HL-60 (cell line): Measurements from ENCODE around the gene KDM4C.

Source experiments
- DNase-seq, 2 experiments: peaks; one replicate each; pipeline ENCODE4 v3.0.0-alpha.2; 2010 to 2020; ENCODE audit warnings: low read depth in 1 of 2, low spot score in 1 of 2
- H3K27ac ChIP-seq: fragments of 250-450 bp; sonication (Bioruptor Pico); replicated peaks from 2 replicates; pipeline ENCODE4 v1.5.1; 2020; ENCODE audit warnings: mild to moderate bottlenecking, moderate library complexity
- H3K27me3 ChIP-seq: fragments of 250-450 bp; sonication (Bioruptor Pico); 2 replicates; pipeline ENCODE4 v1.5.1; 2021; ENCODE audit warnings: mild to moderate bottlenecking, moderate library complexity; ENCODE audit not compliant: insufficient read depth, poor library complexity, severe bottlenecking
- H3K4me3 ChIP-seq: replicated peaks from 2 replicates; pipeline ENCODE4 v1.5.1; 2011; ENCODE audit warnings: mild to moderate bottlenecking, control low read depth, low read length; ENCODE audit not compliant: insufficient read depth
- CTCF ChIP-seq: IDR thresholded peaks from one replicate; pipeline ENCODE4 v1.5.1; 2011; ENCODE audit warnings: low read length, control low read depth, inconsistent platforms; ENCODE audit not compliant: insufficient read depth
- GABPA ChIP-seq: IDR thresholded peaks from 2 replicates; pipeline ENCODE4 v1.6.1; 2012; ENCODE audit warnings: low read depth
- POLR2AphosphoS5 ChIP-seq: IDR thresholded peaks from 2 replicates; pipeline ENCODE4 v1.6.1; 2012; ENCODE audit warnings: low read depth
- REST ChIP-seq: IDR thresholded peaks from 2 replicates; pipeline ENCODE4 v1.6.1; 2012; ENCODE audit warnings: low read depth; ENCODE audit not compliant: insufficient replicate concordance
- SPI1 ChIP-seq: IDR thresholded peaks from 2 replicates; pipeline ENCODE4 v1.6.1; 2012; ENCODE audit warnings: low read depth, mild to moderate bottlenecking, borderline replicate concordance

Gene KDM4C

DNA sequence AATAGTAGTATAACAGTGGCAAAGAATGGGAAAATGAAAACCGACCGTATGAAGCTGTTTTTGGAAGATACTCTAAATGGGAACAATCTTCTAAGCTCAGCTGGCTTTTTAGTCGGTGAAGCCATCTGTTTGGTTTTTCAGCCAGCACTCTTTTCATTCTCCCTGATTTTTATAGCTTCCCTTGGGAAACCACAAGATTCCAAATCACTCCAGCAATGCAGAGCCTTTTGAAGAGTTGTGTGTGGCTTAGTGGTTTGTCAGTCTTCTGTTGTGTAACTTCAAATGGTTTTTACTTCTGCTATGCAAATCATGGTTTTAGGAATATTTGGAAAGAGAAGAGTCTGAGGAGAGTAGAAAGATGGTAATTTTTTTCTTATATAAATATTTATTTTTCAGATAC, 180.7 kb downstream of the KDM4C start:
- Histone ChIP-seq H3K27ac (no peak overlapping the region), H3K4me3 (no peak overlapping the region), H3K27me3 (no peaks in the 10 kb centered on the region)
- no peak for DNase-seq
- TF ChIP-seq GABPA = no peak
- no peak for TF ChIP-seq REST
- no peak for TF ChIP-seq CTCF
- TF ChIP-seq POLR2AphosphoS5 = no peak
- TF ChIP-seq SPI1 = no peak

DNA sequence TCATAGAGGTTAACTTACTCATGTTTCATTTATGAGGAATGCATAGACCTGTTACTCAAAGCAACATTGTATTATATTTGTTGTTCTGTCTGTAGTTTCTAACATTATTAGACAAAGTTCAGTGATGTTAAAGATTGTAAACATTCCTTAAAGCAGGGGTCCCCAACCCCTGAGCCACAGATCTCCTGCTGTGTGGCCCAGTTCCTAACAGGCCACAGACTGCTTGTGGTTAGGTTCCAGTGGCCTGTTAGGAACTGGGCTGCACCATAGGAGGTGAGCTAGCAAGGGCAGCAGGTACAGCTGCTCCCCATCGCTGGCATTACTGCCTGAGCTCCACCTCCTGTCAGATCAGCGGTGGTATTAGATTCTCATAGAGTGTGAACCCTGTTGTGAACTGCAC, 181.1 kb downstream of the KDM4C start:
- H3K27ac ChIP-seq = no peak overlapping the region
- TF ChIP-seq GABPA = no peak
- TF ChIP-seq REST = no peak
- TF ChIP-seq POLR2AphosphoS5 = no peak
- TF ChIP-seq CTCF = no peak
- no peak for TF ChIP-seq SPI1
- no peak overlapping the region for H3K4me3 ChIP-seq
- H3K27me3 ChIP-seq = no peaks in the 10 kb centered on the region
- no peak for DNase-seq

GRCh38 chr9:6941501-6941900, 183.7 kb downstream of the KDM4C start:
- TF ChIP-seq SPI1 (no peak), REST (no peak), POLR2AphosphoS5 (no peak), GABPA (no peak), CTCF (no peak)
- Histone ChIP-seq H3K27me3 (no peaks in the 10 kb centered on the region), H3K27ac (no peak overlapping the region; the same call in 1 of the 2 replicates), H3K4me3 (no peak overlapping the region)
- DNase-seq = no peak
